WTC11 (cell line): ENCODE measurements around the gene ECE1. TPM values are rescaled to one million over a fixed set of nuclear protein-coding genes. Genes with fewer than 3 reads are reported as not detected.

Experiments used
- ATAC-seq: fragments of 200-7000 bp; cut with Tn5 transposase; 2 replicates; pipeline ENCODE4 v1.10.0; 2021; ENCODE audit warnings: mild to moderate bottlenecking, moderate library complexity
- CTCF ChIA-PET: fragments of 300-600 bp; sonication (Branson Sonifier 250); formaldehyde crosslinking; loops from one replicate; lab custom pipeline; 2021; ENCODE audit warnings: antibody characterized with exemption; lab: Charles Lee
- POLR2A ChIA-PET: fragments of 350-600 bp; sonication (Branson Sonifier 250); formaldehyde crosslinking; loops from one replicate; lab custom pipeline; 2021; ENCODE audit warnings: antibody characterized with exemption; lab: Charles Lee
- DNase-seq: peaks from one replicate; pipeline ENCODE4 v3.0.0; 2021; ENCODE audit warnings: low spot score
- H3K27ac Mint-ChIP-seq: 2 replicates; pipeline ENCODE4 v1.8.0; 2021; ENCODE audit warnings: mixed read lengths
- H3K27me3 Mint-ChIP-seq: 2 replicates; pipeline ENCODE4 v1.8.0; 2021; ENCODE audit warnings: low read depth, mild to moderate bottlenecking, moderate library complexity, mixed read lengths
- H3K36me3 Mint-ChIP-seq: 2 replicates; pipeline ENCODE4 v1.8.0; 2021; ENCODE audit warnings: mixed read lengths
- H3K4me1 Mint-ChIP-seq: 2 replicates; pipeline ENCODE4 v1.8.0; 2022; ENCODE audit warnings: mixed read lengths
- H3K4me3 Mint-ChIP-seq: 2 replicates; pipeline ENCODE4 v1.8.0; 2021; ENCODE audit warnings: mild to moderate bottlenecking, moderate library complexity, mixed read lengths
- H3K9me3 Mint-ChIP-seq: 2 replicates; pipeline ENCODE4 v1.8.0; 2021; ENCODE audit warnings: mixed read lengths
- CTCF ChIP-seq: fragments of 200-600 bp; IDR thresholded peaks from 2 replicates; pipeline ENCODE4 v1.8.0; 2022; ENCODE audit warnings: antibody characterized with exemption
- E2F5 ChIP-seq: sonication (generic); formaldehyde crosslinking; IDR thresholded peaks from 2 replicates; pipeline ENCODE4 v1.8.1; 2022; ENCODE audit warnings: mild to moderate bottlenecking, moderate library complexity, missing genetic modification reagents
- FOXP1 ChIP-seq: sonication (generic); formaldehyde crosslinking; IDR thresholded peaks from 2 replicates; pipeline ENCODE4 v1.8.0; 2022; ENCODE audit warnings: missing genetic modification reagents, mild to moderate bottlenecking, moderate library complexity, borderline replicate concordance
- GTF2I ChIP-seq: fragments of 250-450 bp; sonication (Bioruptor Pico); conservative IDR thresholded peaks from 2 replicates; pipeline ENCODE4 v1.4.0; 2021; ENCODE audit warnings: mild to moderate bottlenecking
- NR1H2 ChIP-seq: sonication (generic); formaldehyde crosslinking; IDR thresholded peaks from 2 replicates; pipeline ENCODE4 v1.9.0; 2021; ENCODE audit warnings: mild to moderate bottlenecking, moderate library complexity, missing genetic modification reagents
- RORB ChIP-seq: fragments of 250-450 bp; sonication (Bioruptor Pico); IDR thresholded peaks from 2 replicates; pipeline ENCODE4 v1.9.0; 2021; ENCODE audit warnings: mild to moderate bottlenecking
- SMAD4 ChIP-seq: sonication (generic); formaldehyde crosslinking; IDR thresholded peaks from 2 replicates; pipeline ENCODE4 v1.8.0; 2022; ENCODE audit warnings: mild to moderate bottlenecking, missing genetic modification reagents
- SOX15 ChIP-seq: fragments of 250-450 bp; sonication (Bioruptor Pico); IDR thresholded peaks from 2 replicates; pipeline ENCODE4 v1.9.0; 2021; ENCODE audit warnings: mild to moderate bottlenecking
- TEAD1 ChIP-seq: sonication (generic); formaldehyde crosslinking; IDR thresholded peaks from 2 replicates; pipeline ENCODE4 v1.8.0; 2022; ENCODE audit warnings: mild to moderate bottlenecking, missing genetic modification reagents
- ZNF232 ChIP-seq: sonication (generic); formaldehyde crosslinking; IDR thresholded peaks from 2 replicates; pipeline ENCODE4 v1.8.0; 2022; ENCODE audit warnings: mild to moderate bottlenecking, missing genetic modification reagents
- ZNF263 ChIP-seq: sonication (generic); formaldehyde crosslinking; IDR thresholded peaks from 2 replicates; pipeline ENCODE4 v1.8.1; 2022; ENCODE audit warnings: low read depth, mild to moderate bottlenecking, moderate library complexity, missing genetic modification reagents
- ZNF317 ChIP-seq: sonication (generic); formaldehyde crosslinking; IDR thresholded peaks from 2 replicates; pipeline ENCODE4 v1.8.1; 2023; ENCODE audit warnings: low read depth, mild to moderate bottlenecking, moderate library complexity, missing genetic modification reagents, borderline replicate concordance
- ZNF396 ChIP-seq: fragments of 250-450 bp; sonication (Bioruptor Pico); IDR thresholded peaks from 2 replicates; pipeline ENCODE4 v1.8.0; 2021; ENCODE audit warnings: mild to moderate bottlenecking, moderate library complexity, borderline replicate concordance
- ZNF425 ChIP-seq: fragments of 250-450 bp; sonication (Bioruptor Pico); conservative IDR thresholded peaks from 2 replicates; pipeline ENCODE4 v1.9.0; 2021; ENCODE audit warnings: mild to moderate bottlenecking
- total RNA-seq: library from RNA; stranded (reverse); gene quantifications from 3 replicates; pipeline ENCODE4 v1.2.3, GENCODE V29; 2021
- TF ChIP-seq, protein P1 (sequence below): sonication (generic); formaldehyde crosslinking; IDR thresholded peaks from 2 replicates; pipeline ENCODE4 v1.8.1; 2022; ENCODE audit warnings: mild to moderate bottlenecking, missing genetic modification reagents, moderate library complexity, borderline replicate concordance
- TF ChIP-seq, protein P2 (sequence below): sonication (generic); formaldehyde crosslinking; IDR thresholded peaks from 2 replicates; pipeline ENCODE4 v1.8.1; 2023; ENCODE audit warnings: mild to moderate bottlenecking, missing genetic modification reagents
- TF ChIP-seq, protein P3 (sequence below): sonication (generic); formaldehyde crosslinking; IDR thresholded peaks from 2 replicates; pipeline ENCODE4 v1.8.0; 2023; ENCODE audit warnings: missing genetic modification reagents

Gene ECE1
- total RNA-seq, 1 experiment from 2014 or later = 45.0 TPM

- no peak for TF ChIP-seq FOXP1 (CRISPR knock-in tag)
Measured at GRCh38 chr1:21337928-21338572, 47.8 kb upstream of the ECE1 start (continued).

- peaks cover 54% of the 10 kb centered on the region for H3K4me1 Mint-ChIP-seq
- no peaks in the 10 kb centered on the region for H3K36me3 Mint-ChIP-seq
- H3K9me3 Mint-ChIP-seq = no peaks in the 10 kb centered on the region
- CTCF ChIA-PET = interaction anchor here (0.5 to 11.6 kb wide), 13 partner anchors 8 to 1124 kb away, joined by 3 to 143 read pairs (median 4); no protein-coding TSS in a partner anchor
- TF ChIP-seq CTCF (no peak), E2F5 (CRISPR knock-in tag) (no peak)
- TF ChIP-seq, all 79 proteins: peak for 0
- no peak for ATAC-seq
- POLR2A ChIA-PET = no interaction called here
- Mint-ChIP-seq H3K27ac (no peak overlapping the region), H3K4me3 (no peak overlapping the region), H3K27me3 (no peaks in the 10 kb centered on the region; the same call in 1 of the 2 replicates)
- no peak for DNase-seq
Measured at GRCh38 chr1:21337454-21337927, 47.2 kb upstream of the ECE1 start.

DNA sequence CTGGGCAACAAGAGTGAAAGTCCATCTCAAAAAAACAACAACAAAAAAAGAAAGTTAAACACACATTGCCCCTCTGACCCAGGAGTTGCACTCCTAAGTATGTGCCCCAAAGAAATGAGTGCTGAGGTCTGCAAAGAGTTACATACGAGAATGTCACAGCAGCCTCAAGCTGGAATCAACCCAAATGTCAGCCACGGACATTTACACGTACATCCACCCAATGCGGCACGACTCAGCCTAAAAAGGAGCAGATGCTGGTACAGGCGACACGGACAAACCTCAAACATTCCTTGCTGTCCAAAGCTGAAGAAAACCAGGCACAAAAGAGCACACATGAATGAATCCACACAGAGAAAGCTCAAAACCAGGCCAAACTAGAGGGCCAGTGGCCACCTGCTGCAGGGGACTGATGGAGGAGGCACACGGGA lies 46.8 kb upstream of the ECE1 start:
- DNase-seq = no peak
- no peak overlapping the region for H3K27ac Mint-ChIP-seq
- CTCF ChIA-PET = interaction anchor here (0.5 to 11.6 kb wide), 10 partner anchors 9 to 1124 kb away, joined by 3 to 143 read pairs (median 4); no protein-coding TSS in a partner anchor
- no peaks in the 10 kb centered on the region for H3K36me3 Mint-ChIP-seq
- H3K9me3 Mint-ChIP-seq = no peaks in the 10 kb centered on the region
- no peak overlapping the region for H3K4me3 Mint-ChIP-seq
- peaks cover 57% of the 10 kb centered on the region for H3K4me1 Mint-ChIP-seq
- POLR2A ChIA-PET = no interaction called here
- no peaks in the 10 kb centered on the region; the same call in 1 of the 2 replicates for H3K27me3 Mint-ChIP-seq
- TF ChIP-seq, protein P1, sequence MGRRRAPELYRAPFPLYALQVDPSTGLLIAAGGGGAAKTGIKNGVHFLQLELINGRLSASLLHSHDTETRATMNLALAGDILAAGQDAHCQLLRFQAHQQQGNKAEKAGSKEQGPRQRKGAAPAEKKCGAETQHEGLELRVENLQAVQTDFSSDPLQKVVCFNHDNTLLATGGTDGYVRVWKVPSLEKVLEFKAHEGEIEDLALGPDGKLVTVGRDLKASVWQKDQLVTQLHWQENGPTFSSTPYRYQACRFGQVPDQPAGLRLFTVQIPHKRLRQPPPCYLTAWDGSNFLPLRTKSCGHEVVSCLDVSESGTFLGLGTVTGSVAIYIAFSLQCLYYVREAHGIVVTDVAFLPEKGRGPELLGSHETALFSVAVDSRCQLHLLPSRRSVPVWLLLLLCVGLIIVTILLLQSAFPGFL (CRISPR knock-in tag) = no peak
- TF ChIP-seq ZNF396 = no peak
- no peak for TF ChIP-seq ZNF317 (CRISPR knock-in tag)
- no peak for TF ChIP-seq TEAD1 (CRISPR knock-in tag)
- TF ChIP-seq, all 79 proteins: peak for 0
- ATAC-seq = no peak

- DNase-seq (no peak), ATAC-seq (no peak)
- Mint-ChIP-seq H3K9me3 (no peaks in the 10 kb centered on the region), H3K4me3 (no peak overlapping the region), H3K27me3 (no peaks in the 10 kb centered on the region; the same call in 1 of the 2 replicates), H3K4me1 (peaks cover 60% of the 10 kb centered on the region), H3K36me3 (no peaks in the 10 kb centered on the region), H3K27ac (no peak overlapping the region)
- POLR2A ChIA-PET = no interaction called here
- CTCF ChIA-PET = interaction anchor here (0.7 to 11.6 kb wide), 15 partner anchors 9 to 260 kb away, joined by 3 to 143 read pairs (median 8); no protein-coding TSS in a partner anchor
- no peak for TF ChIP-seq ZNF232 (CRISPR knock-in tag)
- no peak for TF ChIP-seq GTF2I
- TF ChIP-seq, protein P2, sequence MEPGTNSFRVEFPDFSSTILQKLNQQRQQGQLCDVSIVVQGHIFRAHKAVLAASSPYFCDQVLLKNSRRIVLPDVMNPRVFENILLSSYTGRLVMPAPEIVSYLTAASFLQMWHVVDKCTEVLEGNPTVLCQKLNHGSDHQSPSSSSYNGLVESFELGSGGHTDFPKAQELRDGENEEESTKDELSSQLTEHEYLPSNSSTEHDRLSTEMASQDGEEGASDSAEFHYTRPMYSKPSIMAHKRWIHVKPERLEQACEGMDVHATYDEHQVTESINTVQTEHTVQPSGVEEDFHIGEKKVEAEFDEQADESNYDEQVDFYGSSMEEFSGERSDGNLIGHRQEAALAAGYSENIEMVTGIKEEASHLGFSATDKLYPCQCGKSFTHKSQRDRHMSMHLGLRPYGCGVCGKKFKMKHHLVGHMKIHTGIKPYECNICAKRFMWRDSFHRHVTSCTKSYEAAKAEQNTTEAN (CRISPR knock-in tag) = no peak
- TF ChIP-seq ZNF396 = no peak
- TF ChIP-seq ZNF263 = no peak
- TF ChIP-seq ZNF425 (CRISPR knock-in tag) = no peak
- no peak for TF ChIP-seq RORB (CRISPR knock-in tag)
- TF ChIP-seq, protein P3, sequence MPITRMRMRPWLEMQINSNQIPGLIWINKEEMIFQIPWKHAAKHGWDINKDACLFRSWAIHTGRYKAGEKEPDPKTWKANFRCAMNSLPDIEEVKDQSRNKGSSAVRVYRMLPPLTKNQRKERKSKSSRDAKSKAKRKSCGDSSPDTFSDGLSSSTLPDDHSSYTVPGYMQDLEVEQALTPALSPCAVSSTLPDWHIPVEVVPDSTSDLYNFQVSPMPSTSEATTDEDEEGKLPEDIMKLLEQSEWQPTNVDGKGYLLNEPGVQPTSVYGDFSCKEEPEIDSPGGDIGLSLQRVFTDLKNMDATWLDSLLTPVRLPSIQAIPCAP (CRISPR knock-in tag) = no peak
- no peak for TF ChIP-seq NR1H2
- TF ChIP-seq SOX15 = no peak
- no peak for TF ChIP-seq SMAD4 (CRISPR knock-in tag)
Measured at GRCh38 chr1:21335750-21336224, 45.5 kb upstream of the ECE1 start.
